Thyroid gland (tissue), 4 donors: ENCODE results near the gene LANCL3. TPM values are rescaled to one million over a fixed set of nuclear protein-coding genes. Genes with fewer than 3 reads are reported as not detected.

ENCODE experiments used
- DNase-seq, 2 donors: peaks; one replicate each; pipeline ENCODE4 v3.0.0-alpha.2; 2019
- H3K27ac ChIP-seq, 3 donors: fragments of 200-600 bp; sonication (generic); 1 replicate in 2 of 3; 2 replicates in 1 of 3; pipeline ENCODE4 v1.5.1; 2016 to 2019; ENCODE audit warnings: mild to moderate bottlenecking in 1 of 3, moderate library complexity in 1 of 3
- H3K27me3 ChIP-seq: fragments of 200-600 bp; sonication (generic); one replicate; pipeline ENCODE4 v1.5.1; 2019
- H3K36me3 ChIP-seq, 2 donors: fragments of 200-600 bp; sonication (generic); one replicate each; pipeline ENCODE4 v1.5.1; 2016 to 2019
- H3K4me1 ChIP-seq, 2 donors: fragments of 200-600 bp; sonication (generic); one replicate each; pipeline ENCODE4 v1.5.1; 2017 to 2019
- H3K4me3 ChIP-seq, 3 donors: fragments of 200-600 bp; sonication (generic); replicated peaks in 1 of 3; 1 replicate in 2 of 3; 2 replicates in 1 of 3; pipeline ENCODE4 v1.5.1; 2016; ENCODE audit warnings: mild to moderate bottlenecking in 1 of 3
- H3K9me3 ChIP-seq: fragments of 200-600 bp; sonication (generic); one replicate; pipeline ENCODE4 v1.5.1; 2017
- POLR2A ChIP-seq, 2 donors: fragments of 450-650 bp; IDR thresholded peaks; one replicate each; pipeline ENCODE4 v1.6.1; 2017; ENCODE audit warnings: antibody characterized with exemption in 2 of 2, mild to moderate bottlenecking in 2 of 2, moderate library complexity in 1 of 2
- WGBS, 2 donors: methylation state at CpG; one replicate each; pipeline ENCODE4 v1.1.5; 2017; 5-methylcytosine and 5-hydroxymethylcytosine counted together
- intact Hi-C: fragments of 100-400 bp; cut with DNase I; formaldehyde crosslinking; loops from one replicate; pipeline ENCODE4 v1.15.1; 2023
- total RNA-seq, 4 donors: library from RNA; depleted of rRNA; stranded (reverse); fragments of >200 nt; gene quantifications; one replicate each; pipeline ENCODE4 v1.2.3, GENCODE V29; 2016
- TF ChIP-seq, protein P1 (sequence below), 6 experiments: fragments of 200-600 bp in 3 of 6; fragments of 450-650 bp in 3 of 6; sonication (generic) in 3 of 6; IDR thresholded peaks; one replicate each; pipeline ENCODE4 v1.5.1; 2016 to 2019; ENCODE audit warnings: antibody characterized with exemption in 6 of 6, mild to moderate bottlenecking in 2 of 6, inconsistent platforms in 1 of 6, moderate library complexity in 1 of 6

LANCL3 gene
- total RNA-seq, 4 donors from 2014 or later: 0.54 to 1.9 (median 0.94) TPM

DNA sequence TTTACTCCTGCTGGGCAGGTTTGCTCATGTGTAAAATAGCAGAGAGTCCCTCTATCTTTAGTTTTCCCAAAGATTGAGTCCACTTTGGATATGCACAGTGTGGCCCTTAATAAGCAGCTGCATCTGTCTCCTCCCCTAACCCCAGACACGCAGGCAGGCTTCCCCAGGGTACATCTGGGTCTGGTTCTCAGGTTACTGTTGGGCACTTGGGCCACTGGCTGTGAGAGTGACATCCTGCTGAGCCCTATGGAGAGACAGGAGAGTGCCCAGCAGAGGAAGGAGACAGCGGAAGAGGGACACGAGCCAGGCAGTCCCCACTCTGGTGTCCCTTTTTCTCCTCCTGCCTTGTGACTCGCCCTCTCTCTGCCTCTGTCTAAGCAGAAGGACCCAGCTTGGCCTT lies 130.1 kb downstream of the LANCL3 start:
- Histone ChIP-seq H3K4me1 (no peaks in the 10 kb centered on the region), H3K27me3 (no peaks in the 10 kb centered on the region), H3K36me3 (no peaks in the 10 kb centered on the region), H3K27ac (no peak overlapping the region), H3K4me3 (no peak overlapping the region), H3K9me3 (no peaks in the 10 kb centered on the region)
- DNase-seq: no peak
- intact Hi-C loops: no loop called here
- TF ChIP-seq, protein P1, sequence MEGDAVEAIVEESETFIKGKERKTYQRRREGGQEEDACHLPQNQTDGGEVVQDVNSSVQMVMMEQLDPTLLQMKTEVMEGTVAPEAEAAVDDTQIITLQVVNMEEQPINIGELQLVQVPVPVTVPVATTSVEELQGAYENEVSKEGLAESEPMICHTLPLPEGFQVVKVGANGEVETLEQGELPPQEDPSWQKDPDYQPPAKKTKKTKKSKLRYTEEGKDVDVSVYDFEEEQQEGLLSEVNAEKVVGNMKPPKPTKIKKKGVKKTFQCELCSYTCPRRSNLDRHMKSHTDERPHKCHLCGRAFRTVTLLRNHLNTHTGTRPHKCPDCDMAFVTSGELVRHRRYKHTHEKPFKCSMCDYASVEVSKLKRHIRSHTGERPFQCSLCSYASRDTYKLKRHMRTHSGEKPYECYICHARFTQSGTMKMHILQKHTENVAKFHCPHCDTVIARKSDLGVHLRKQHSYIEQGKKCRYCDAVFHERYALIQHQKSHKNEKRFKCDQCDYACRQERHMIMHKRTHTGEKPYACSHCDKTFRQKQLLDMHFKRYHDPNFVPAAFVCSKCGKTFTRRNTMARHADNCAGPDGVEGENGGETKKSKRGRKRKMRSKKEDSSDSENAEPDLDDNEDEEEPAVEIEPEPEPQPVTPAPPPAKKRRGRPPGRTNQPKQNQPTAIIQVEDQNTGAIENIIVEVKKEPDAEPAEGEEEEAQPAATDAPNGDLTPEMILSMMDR (IDR thresholded peaks at IDR 0.05): no peak
- no peak for TF ChIP-seq POLR2A (IDR thresholded peaks at IDR 0.05)
- WGBS, 2 donors: 76% methylated on average over 3 of the region's 4 CpGs; no CpG with 5 or more reads in 1 of the 2 donors

DNA sequence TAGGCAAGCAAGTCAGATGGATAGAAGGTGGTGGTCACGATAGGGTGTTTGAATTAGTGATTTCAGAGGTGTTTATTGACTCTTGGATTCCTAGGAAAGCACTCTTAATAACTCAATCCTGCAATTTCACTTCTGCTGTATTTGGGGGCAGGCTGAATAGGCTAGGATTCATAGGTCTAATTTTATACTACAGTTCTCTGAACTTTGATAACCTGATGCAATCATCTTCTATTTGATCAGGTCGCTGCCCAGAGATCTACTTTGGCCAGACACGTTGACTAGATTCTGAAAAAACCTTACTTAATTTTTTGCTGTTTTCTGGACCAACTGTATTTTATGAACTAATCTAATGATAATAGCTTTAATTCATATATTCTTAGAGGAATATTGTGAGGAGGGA lies 140.5 kb downstream of the LANCL3 start:
- intact Hi-C loops: no loop called here
- Histone ChIP-seq H3K27ac (no peak overlapping the region), H3K9me3 (no peaks in the 10 kb centered on the region), H3K4me3 (no peak overlapping the region), H3K36me3 (no peaks in the 10 kb centered on the region), H3K4me1 (no peaks in the 10 kb centered on the region), H3K27me3 (no peaks in the 10 kb centered on the region)
- 89% methylated on average over 3 of the region's 3 CpGs for WGBS, 2 donors
- DNase-seq: no peak
- TF ChIP-seq, protein P1 (IDR thresholded peaks at IDR 0.05): no peak

DNA sequence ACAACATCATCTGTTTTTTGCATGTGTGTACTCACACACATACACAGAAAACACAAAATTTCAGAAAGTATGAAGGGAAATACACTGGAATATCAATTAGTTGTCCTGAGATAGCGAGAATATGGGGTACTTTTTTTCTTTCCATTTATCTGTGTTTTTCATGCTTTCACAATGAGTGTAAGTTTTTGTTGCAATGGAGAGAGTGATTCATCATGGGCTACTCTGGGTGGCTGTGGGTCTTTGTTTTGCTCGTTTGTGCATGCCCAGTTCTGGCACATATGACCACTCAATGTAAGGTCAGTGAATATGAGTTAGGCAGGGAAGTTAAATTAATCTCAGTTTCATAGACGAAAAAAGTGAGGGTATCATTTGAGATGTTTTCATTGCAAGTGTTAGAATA lies 141.0 kb downstream of the LANCL3 start:
- Histone ChIP-seq H3K36me3 (no peaks in the 10 kb centered on the region), H3K27me3 (no peaks in the 10 kb centered on the region), H3K27ac (no peak overlapping the region), H3K4me3 (no peak overlapping the region), H3K4me1 (no peaks in the 10 kb centered on the region), H3K9me3 (no peaks in the 10 kb centered on the region)
- intact Hi-C loops: no loop called here
- WGBS, 2 donors: 80 to 81% methylated on average over 3 of the region's 3 CpGs
- no peak for DNase-seq
- no peak for TF ChIP-seq POLR2A (IDR thresholded peaks at IDR 0.05)
- TF ChIP-seq, protein P1 (IDR thresholded peaks at IDR 0.05): no peak

DNA sequence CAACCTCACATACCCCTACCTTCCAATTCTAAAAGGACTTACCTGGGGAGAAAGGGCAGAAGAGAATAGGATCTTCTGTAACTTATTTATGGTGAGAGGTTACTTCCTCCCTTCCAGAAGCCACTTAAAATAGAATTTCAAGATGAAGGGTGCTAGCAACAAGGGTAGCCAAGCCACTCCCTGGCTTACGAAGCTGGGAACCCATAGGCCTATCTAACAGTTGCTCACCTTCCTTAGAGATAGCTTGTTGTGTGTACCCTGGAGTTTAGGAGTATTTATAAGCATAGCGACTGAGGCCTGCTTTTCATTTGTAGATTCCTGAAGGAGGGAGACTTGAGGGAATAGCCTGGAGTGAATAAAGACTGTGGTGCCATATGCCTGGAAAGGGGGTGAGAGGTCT lies 143.0 kb downstream of the LANCL3 start:
- Histone ChIP-seq H3K36me3 (no peaks in the 10 kb centered on the region), H3K27me3 (no peaks in the 10 kb centered on the region), H3K4me1 (no peaks in the 10 kb centered on the region), H3K27ac (no peak overlapping the region), H3K4me3 (no peak overlapping the region), H3K9me3 (no peaks in the 10 kb centered on the region)
- 95 to 100% methylated on average over 2 of the region's 2 CpGs for WGBS, 2 donors
- intact Hi-C loops: no loop called here
- DNase-seq: no peak
- TF ChIP-seq, protein P1 (IDR thresholded peaks at IDR 0.05): no peak
- no peak for TF ChIP-seq POLR2A (IDR thresholded peaks at IDR 0.05)

DNA sequence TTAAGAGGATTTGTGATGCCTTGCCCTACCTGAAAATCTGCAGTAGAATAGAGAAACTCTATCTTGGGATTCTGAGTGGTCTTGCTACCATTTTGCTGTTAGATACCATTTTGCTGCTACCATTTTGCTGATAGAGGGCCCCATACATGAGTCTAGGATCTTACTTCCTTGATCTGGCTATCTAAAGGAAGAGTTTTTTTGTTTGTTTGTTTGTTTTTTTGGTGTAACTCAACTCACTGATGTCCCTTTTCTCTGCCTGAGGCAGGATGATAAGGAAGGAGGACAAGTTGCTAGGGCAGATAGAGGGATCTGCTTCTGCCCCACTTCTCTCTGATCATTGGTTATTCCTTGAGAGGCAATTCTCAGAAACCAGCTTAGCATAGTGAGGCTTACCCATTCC lies 145.1 kb downstream of the LANCL3 start:
- Histone ChIP-seq H3K27me3 (no peaks in the 10 kb centered on the region), H3K36me3 (no peaks in the 10 kb centered on the region), H3K27ac (no peak overlapping the region), H3K4me3 (no peak overlapping the region), H3K9me3 (no peaks in the 10 kb centered on the region), H3K4me1 (no peaks in the 10 kb centered on the region)
- intact Hi-C loops: no loop called here
- TF ChIP-seq, protein P1 (IDR thresholded peaks at IDR 0.05): no peak
- TF ChIP-seq POLR2A (IDR thresholded peaks at IDR 0.05): no peak
- no peak for DNase-seq
